ENCODE measurements around the gene ZNRF2.

GRCh38 chr7:30378275-30378674 lies 93.9 kb downstream of the ZNRF2 start:
- TF ChIP-seq TAF1 (CRISPR knock-in tag; IDR thresholded peaks at IDR 0.05) (no peak), BCL6 (CRISPR knock-in tag; IDR thresholded peaks at IDR 0.05) (no peak)

All from HepG2 (cell line).